Measurements from ENCODE around the gene ANGPTL2.
"Not testable (repeated sequence)": the region's sequence is repeated elsewhere in the genome, so short reads cannot be mapped to it uniquely, and the experiment has no call there.

Gene ANGPTL2

DNA sequence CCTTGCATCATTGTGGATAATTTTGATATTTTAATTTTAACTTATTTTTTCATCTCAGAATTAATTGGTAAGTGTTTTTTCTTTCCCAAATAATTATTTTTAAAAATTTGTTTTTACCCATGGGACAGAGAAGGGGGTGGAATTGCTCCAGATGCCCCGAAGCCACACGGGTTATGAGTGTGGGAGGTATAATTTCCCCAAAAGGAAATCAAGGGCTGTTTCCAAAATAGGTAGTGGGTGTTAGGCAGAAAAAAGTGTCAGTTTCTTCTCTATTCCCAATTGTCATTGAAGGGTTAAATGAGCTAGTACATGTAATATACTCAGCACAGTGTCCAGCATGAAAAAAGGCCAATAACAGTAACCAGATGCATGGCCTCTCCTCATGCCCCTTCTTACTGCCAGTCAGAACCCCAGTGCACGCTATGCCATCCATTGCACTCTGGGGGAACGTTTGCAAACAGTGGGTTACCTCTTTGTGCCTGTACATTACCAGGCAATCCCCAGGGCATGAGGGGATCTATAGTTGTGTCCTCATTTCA is 36.4 kb upstream of the ANGPTL2 start:
- DNase-seq: no peak
- in situ Hi-C loops (cut with HindIII; ENCODE audit: low pct_ligation_motif_present, low pct_unique_long_range_greater_than_20kb, low sequenced_read_pairs): no loop called here

DNA sequence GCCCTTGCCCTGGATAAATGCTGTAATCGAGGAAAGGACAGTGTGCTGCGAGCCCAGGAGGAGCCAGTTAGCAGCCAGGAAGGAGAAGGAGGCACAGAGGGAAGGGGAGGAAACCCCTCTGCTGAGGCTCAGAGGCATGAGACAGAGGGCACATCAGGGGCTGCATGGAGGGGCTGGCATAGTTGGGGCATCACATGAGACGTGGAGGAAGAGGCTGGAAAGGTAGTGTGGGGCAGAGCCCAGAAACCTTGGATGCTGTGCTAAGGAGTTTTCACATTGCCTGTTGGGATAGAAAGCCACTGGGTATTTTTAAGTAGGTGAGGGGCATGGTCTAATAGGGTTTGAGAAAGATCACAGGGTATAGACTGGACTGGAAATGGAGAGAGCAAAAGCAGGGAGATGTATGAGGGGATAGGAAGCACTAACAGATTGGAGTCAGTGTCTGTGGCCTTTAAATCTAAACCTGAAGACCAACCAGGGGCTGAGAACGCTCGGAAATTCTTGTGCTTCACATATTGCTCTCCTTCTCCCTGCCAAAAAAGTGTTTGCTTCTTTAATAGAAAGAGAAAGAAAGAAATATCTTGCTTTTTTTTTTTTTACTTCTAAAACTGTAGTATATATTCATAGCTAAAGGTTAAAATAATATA is 33.0 kb upstream of the ANGPTL2 start:
- in situ Hi-C loops (cut with HindIII; ENCODE audit: low pct_ligation_motif_present, low pct_unique_long_range_greater_than_20kb, low sequenced_read_pairs): no loop called here
- DNase-seq: no peak

DNA sequence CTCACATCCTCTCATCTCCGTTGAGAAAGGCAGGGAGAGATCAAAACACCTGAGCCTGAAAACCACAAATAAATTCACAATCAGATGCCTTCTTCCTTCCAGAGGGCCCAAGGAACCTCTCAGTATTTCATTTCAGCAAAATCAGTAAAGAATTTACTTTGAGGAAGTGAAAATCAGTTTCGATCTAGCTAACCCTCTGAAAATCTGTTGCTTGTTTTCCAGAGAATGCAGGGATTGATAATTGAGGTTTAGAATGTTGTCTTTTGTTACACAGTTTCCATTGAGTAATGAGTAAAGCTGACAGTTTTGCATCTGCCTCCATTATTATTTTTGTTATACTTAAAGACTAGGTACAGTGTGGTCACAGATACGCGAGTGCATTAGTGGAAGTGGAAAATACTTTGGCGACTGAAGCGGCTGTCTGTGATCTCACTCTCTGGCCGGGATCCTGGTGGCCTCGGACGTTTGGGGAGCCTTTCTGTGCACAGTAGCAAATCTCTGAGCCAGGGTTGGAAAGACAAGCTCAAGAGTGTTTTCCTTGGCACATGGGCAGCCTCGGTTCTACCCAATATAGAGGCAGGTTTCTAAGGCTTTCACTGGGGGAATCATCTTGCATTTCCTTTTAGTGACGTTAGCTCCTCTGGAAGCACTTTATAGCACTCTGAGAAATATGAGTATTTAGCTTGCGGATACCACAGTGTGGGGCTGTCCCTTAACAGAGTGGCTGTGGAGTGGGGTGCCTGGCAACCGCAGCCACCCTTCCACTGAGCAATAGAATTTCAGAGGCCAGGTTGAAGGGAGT is 32.2 kb upstream of the ANGPTL2 start:
- in situ Hi-C loops (cut with HindIII; ENCODE audit: low pct_ligation_motif_present, low pct_unique_long_range_greater_than_20kb, low sequenced_read_pairs): no loop called here
- no peak for DNase-seq

DNA sequence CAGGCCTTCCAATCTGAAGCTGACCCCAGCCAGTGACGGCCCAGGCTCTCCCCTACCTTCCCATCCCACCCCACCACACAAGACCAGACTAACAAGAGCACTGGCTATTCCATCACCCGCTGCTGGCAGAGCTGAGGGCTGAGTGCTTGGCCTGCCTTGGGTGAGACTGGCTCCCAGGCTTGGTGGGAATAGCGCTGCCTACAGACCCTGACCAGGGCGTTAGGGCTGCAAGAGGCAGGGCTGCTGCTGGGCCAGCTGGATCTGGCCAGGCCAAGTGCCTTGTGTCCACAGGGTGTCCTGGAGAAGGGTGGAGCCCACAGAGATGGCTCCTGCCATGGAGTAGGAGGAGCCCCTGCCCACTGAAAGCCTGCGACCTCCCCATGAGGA is 31.6 kb upstream of the ANGPTL2 start:
- in situ Hi-C loops (cut with HindIII; ENCODE audit: low pct_ligation_motif_present, low pct_unique_long_range_greater_than_20kb, low sequenced_read_pairs): no loop called here
- DNase-seq: no peak

DNA sequence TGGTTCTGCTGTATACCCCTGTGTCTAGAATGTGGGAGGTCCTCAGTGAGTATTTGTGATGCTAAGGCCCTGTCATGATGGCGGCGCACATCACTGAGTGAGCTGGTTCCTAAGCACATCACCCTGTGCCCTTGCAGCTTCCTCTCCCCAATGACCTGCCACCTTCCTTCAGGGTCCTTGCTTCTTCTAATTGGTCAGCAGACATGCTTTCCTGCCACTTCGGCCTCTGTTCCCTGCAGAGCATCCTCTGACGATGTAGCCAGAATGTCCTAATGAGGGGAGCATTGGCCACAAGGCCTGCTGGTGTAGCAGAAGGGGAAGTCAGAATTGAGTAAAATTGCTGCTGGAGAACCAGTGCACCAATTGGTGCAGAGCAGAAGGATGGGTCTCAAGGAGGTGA is 31.1 kb upstream of the ANGPTL2 start:
- in situ Hi-C loops (cut with HindIII; ENCODE audit: low pct_ligation_motif_present, low pct_unique_long_range_greater_than_20kb, low sequenced_read_pairs): no loop called here
- no peak for DNase-seq

DNA sequence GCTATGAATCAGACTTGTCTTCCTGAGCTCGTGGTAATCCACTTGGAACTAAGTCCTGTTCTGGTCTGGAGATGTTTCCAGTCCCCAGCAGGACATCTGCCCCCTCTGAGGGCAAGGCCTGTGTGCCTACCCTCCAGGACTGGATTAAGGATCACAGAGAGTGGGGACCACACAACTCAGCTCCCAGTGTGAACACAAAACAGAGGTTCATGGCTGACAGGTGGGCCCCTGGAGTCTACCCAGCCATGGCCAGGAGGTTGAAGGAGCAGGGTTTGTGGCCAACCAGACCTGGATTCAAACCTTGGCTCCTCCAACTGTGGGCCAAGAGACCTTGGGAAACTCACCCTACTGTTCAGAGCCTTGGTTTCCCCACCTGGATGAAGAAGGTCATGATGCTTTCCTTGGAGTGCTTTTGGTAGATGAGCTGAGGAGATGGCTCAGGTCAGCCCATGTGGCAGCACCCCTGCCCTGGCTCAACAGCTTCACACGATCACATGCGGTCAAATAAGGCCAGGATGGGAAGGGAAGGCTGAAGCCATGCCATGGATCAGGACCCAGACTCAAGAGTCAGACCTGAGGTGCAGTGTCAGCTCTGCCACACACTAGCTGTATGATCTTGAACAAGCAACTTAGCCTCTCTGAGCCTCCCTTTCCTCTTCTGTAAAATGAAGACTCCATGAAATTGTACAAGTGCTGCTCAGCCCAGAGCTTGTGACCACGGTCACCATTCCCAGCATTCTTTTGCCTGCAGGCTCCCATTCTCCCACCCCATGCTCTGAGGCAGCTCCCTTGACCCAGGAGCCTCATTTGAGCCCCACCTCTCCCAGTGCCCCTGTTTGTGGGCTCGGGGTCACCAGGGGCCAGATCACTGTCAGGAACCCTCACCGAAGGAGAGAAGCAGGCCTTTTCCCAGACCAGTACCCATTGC is 27.3 kb upstream of the ANGPTL2 start:
- in situ Hi-C loops (cut with HindIII; ENCODE audit: low pct_ligation_motif_present, low pct_unique_long_range_greater_than_20kb, low sequenced_read_pairs): no loop called here
- no peak for DNase-seq

DNA sequence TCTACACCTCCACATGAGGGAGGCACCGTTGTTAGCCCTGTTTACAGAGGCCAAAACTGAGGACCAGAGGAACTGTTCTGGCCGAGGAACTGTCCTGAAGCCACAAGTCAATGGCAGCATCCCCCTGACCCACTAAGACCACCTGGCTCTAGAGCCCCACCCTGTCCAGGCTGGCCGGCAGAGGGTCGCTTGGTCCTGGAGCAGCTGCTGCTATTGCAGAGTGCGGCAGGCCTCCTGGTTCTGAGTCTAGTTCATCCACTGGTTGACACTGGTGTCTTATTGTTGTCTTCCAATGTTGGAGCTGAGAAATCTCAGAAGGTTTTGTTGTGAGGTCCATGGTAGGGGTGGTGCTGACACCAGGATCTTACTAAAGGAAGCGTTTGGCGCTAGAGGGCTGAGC is 26.6 kb upstream of the ANGPTL2 start:
- no peak for DNase-seq
- in situ Hi-C loops (cut with HindIII; ENCODE audit: low pct_ligation_motif_present, low pct_unique_long_range_greater_than_20kb, low sequenced_read_pairs): no loop called here

DNA sequence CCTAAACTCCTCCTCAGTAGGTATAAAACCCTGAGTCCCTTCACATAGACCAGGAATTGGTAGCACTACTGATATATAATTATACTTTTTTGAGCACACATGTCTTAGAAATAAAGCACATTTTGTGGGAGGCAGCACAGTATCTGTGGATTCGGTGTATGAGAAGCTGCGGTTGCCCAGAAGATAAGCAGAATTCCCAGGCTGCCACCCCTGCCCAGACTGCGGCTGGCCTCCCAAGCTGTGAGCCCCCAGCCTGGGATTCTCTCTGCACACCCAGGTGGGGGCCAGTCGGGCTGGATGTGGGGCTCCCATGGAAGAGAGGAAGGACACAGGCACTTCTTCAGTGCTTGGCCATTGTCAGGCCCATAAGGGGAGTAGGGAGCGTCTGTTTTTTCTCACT is 25.6 kb upstream of the ANGPTL2 start:
- in situ Hi-C loops (cut with HindIII; ENCODE audit: low pct_ligation_motif_present, low pct_unique_long_range_greater_than_20kb, low sequenced_read_pairs): no loop called here

DNA sequence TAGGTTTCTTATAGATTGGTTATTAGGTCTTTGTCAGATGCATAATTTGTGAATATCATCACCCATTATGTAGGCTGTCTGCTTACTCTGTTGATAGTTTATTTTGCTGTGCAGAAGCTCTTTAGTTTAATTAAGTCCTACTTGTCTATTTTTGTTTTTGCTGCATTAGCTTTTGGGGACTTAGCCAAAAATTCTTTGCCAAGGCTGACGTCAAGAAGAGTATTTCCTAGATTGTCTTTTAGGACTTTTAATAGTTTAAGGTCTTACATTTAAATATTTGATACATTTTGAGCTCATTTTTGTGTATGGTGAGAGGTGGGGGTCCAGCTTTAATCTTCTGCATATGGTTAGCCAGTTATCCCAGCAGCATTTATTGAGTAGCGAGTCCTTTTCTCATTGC is 24.8 kb upstream of the ANGPTL2 start:
- in situ Hi-C loops (cut with HindIII; ENCODE audit: low pct_ligation_motif_present, low pct_unique_long_range_greater_than_20kb, low sequenced_read_pairs): no loop called here
- DNase-seq: no peak

More for the DNA sequence above, 25.6 kb upstream of the ANGPTL2 start:
- no peak for DNase-seq

DNA sequence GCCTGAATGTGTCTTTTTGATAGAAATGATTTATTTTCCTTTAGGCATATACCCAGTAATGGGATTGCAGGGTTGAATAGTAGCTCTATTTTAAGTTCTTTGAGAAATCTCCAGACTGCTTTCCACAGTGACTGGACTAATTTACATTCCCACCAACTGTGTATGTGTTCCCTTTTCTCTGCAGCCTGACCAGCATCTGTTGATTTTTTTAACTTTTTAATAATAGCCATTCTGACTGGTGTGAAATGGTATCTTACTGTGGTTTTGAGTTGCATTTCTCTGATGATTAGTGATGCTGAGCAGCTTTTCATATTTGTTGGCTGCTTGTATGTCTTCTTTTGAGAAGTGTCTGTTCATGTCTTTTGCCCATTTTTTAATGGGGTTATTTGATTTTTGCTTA is 24.4 kb upstream of the ANGPTL2 start:
- in situ Hi-C loops (cut with HindIII; ENCODE audit: low pct_ligation_motif_present, low pct_unique_long_range_greater_than_20kb, low sequenced_read_pairs); DNase-seq: not testable (repeated sequence)

DNA sequence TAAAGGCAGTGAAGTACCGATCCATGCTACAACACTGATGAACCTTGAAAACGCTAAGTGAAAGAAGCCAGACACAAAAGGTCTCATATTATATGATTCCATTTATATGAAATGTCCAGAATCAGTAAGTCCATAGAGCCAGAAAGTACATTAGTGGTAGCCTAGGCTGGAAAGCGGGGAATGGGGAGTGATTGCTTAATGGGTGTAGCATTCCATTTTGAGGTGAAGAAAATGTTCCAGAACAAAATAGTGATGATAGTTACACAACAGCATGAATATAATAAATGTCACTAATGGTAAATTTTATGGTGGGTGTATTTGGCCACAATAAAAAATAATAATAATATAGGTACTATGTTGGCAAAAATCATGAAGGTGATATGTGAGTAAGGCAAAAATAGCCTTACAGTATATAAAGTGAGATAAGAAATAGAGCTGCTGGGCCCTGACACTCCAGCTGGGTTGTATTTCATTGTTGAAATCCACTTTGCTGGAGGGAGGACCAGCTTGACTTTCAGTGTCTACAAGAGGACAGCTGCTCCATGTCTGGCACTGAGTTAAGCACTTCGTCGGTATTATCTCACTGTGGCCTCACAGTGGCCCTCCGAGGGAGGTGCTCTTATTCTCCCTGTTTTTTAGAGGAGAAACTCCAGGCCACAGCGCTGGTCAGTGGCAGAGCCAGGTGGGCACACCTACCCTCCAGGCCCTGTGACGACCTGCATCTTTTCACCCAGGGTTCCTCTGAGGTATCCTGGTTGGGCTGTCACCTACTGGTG is 22.4 kb upstream of the ANGPTL2 start:
- no peak for DNase-seq
- in situ Hi-C loops (cut with HindIII; ENCODE audit: low pct_ligation_motif_present, low pct_unique_long_range_greater_than_20kb, low sequenced_read_pairs): no loop called here

DNA sequence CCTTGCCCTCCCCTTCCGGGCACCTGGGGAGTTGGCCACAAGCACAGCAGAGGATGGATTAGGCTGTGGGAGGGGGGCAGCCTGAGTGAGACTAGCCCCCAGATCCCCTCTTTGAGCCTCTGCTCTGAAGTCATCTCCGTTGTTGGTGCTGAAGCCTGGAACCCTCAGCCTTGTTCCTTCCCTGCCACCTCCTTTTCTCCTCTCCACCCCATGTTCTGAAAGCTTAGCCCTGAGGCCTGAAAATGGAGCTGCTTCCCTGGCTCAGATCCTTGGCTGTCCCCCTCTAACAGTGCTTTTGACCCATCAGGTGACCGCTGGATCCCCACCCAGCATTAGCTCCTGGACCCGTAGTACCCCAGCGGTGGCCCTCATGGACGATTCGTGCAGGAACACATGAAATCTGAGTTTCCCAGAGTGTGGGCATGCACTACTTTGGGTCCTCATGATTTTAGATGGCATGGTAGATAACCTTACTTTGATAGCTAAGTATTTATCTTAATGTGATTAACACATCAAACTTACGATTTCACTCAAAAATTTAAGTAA is 21.6 kb upstream of the ANGPTL2 start:
- in situ Hi-C loops (cut with HindIII; ENCODE audit: low pct_ligation_motif_present, low pct_unique_long_range_greater_than_20kb, low sequenced_read_pairs): no loop called here

DNA sequence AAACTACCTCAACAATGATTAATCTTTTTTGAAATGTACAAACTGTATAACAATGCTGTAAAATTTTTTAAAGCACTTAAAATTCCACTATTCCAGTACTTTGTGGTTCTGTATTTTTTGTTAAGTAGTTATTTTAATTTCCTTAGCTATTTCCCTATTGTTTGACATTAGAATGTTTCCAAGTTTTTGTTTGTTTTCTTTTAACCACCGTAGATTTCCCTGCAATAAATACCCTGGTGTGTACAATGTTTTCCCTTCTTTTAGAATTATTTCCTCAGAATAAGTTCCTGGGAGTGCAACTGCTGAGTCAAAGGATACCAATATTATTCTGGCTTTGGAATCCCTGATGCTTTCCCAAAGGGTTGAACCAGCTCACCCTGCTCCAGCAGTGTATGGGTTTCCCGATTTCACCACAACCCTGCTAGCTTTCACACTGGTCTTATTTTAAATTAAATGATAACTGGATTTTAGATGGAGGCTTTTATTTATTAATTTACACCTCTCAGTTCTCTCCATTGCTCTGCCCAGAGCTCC is 20.6 kb upstream of the ANGPTL2 start:
- in situ Hi-C loops (cut with HindIII; ENCODE audit: low pct_ligation_motif_present, low pct_unique_long_range_greater_than_20kb, low sequenced_read_pairs): no loop called here
- no peak for DNase-seq

More for the DNA sequence above, 21.6 kb upstream of the ANGPTL2 start:
- DNase-seq: no peak

DNA sequence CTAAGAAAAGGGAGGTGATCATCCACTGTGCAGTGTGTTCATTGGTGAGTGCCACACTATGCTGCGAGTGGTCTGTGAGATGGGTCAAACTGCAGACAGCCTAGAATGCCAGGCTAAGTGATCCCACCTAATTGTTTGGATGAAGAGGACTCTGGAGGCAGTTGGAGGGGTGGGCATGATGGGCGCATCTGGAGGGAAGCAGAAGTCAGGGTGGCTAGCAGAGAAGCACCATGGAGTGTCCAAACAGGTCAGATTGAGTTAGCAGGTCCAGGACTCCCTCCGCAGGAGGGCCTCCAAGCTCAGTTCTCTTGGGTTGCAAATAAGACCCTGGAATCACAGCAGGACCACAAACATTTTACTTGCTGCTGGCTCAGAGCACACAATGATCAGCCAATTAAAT is 19.9 kb upstream of the ANGPTL2 start:
- in situ Hi-C loops (cut with HindIII; ENCODE audit: low pct_ligation_motif_present, low pct_unique_long_range_greater_than_20kb, low sequenced_read_pairs): no loop called here

DNA sequence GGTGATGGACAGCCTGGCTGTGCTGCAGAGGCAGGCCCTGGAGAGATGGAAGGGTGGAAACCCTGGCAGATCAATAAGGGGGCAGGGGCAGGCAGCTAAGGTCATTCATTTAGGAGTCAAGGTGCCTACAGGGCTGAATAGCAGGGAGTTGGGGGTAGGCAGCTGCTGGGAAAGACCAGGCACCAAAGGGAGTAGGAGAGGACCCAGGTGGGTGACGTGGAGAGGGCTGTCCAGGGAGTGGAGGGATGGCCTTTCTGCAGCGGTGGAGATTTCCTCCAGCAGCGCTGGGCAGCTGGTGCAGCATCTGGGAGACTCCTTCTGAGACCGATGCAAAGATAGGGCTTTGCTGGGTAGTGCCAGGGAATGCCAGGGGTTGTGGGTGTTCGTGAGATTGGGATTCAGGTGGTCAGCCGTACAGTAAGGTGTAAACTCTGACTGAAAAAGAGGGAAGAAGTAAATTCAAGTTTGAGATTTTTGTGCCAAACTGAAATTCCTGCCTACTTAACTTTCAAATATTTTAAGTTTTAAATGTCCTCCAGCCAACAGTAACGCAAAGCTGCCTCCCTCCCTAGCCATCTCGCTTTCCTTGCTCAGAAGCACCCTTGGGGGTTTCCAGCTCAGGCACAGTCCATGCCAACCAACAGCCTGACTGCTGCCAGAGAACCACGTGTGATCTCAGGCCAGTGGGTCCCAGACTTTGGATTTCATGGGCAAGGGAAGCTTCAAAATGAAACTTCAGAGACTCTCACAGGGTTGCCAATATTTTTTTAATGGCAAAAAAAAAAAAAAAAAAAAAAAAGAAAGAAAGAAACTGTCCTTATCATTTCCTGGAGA is 18.6 kb upstream of the ANGPTL2 start:
- in situ Hi-C loops (cut with HindIII; ENCODE audit: low pct_ligation_motif_present, low pct_unique_long_range_greater_than_20kb, low sequenced_read_pairs): no loop called here

More for the DNA sequence above, 19.9 kb upstream of the ANGPTL2 start:
- no peak for DNase-seq

DNA sequence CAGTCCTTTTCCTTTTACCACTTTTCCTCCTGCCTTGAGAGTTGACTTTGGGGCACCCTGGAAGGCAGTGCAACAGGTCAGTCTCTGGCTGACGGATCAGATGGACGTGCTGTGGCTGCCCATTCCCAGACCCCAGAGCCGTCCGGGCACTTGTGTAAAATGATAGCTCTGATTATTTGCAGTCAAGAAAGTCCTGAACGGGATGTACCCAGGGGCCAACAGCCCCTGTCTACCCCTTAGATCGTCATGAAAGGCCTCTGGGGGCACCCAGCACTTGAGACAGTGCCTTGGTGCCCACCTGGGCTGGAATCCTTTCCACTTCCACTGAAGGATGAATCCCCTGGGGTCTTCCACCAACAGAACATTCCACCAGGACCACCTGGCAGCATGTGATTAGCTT is 17.7 kb upstream of the ANGPTL2 start:
- in situ Hi-C loops (cut with HindIII; ENCODE audit: low pct_ligation_motif_present, low pct_unique_long_range_greater_than_20kb, low sequenced_read_pairs): no loop called here
- DNase-seq: no peak

More for the DNA sequence above, 18.6 kb upstream of the ANGPTL2 start:
- no peak for DNase-seq

DNA sequence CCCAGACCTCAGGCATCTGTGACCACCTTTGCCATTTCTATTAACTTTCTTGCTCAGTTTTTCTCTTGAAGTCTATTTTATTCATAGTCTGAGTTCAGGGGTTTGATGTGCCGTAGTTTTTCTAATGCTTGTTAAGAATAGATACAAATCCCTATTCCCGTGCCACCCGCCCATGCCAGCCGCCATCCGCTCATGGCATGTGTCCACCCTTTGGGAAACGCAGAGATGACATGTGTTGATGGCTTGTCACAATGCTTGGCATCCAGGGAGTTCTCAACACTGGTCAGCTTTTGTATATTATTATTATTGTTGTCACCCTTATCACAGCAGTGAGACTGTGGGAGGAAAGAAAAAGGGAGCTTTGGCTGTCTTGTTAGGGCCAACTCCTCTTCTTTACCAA is 17.3 kb upstream of the ANGPTL2 start:
- in situ Hi-C loops (cut with HindIII; ENCODE audit: low pct_ligation_motif_present, low pct_unique_long_range_greater_than_20kb, low sequenced_read_pairs): no loop called here
- no peak for DNase-seq

Measured in ACHN (cell line).